LHCN-M2 (cell line): ENCODE measurements around the gene PLP2. TPM values are rescaled to one million over a fixed set of nuclear protein-coding genes. Genes with fewer than 3 reads are reported as not detected.
"Not testable (repeated sequence)": the region's sequence is repeated elsewhere in the genome, so short reads cannot be mapped to it uniquely, and the experiment has no call there.

Experiments used
- DNase-seq: peaks from one replicate; pipeline ENCODE4 v3.0.0-alpha.2; 2012; ENCODE audit warnings: low read depth
- total RNA-seq: library from RNA; depleted of rRNA; stranded (reverse); fragments of >200 nt; gene quantifications from 2 replicates; pipeline ENCODE4 v1.2.3, GENCODE V29; 2014

The PLP2 gene
- total RNA-seq, 1 experiment from 2014 or later: 83.5 TPM

DNA sequence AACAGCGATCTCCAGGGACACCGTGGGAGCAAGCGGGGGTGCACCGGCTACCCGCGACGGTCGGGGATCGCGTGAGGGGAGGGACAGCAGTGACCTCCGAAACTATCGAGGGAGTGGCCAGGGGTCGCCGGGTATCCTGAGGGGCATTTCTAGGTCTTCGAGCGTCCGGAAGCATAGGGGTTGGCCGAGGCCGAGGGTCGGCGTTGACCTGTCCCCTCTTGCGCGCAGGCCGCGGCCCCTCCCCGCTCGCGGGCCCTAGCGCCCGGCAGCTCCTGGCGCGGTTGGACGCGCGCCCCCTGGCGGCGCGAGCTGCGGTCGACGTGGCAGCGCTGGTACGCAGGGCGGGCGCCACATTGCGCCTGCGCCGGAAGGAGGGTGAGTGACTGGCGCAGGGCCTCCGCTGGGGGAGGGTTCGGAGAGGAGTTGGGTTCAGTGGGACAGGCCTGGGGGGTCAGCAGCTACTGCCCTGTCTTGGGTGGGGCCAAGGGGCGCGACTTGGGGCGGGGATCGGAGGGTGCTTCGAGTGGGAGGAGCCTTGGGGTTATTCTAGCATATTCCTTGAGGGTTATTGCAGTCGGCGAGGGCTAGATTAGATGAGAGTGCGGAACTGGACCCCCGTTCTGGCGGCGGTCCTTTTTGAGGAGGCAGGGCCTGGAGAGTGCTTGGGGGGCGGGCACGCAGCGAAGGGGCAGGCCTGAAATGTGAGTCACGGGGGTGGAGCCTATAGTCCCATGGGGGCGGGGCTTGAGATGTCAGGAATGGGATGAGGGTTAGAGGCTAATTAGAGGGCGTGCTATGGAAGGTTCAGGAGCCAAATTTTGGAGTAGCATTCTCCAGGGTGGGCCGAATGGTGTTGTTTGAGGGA, 7.9 kb upstream of the PLP2 start:
- peak; percentile 76 for DNase-seq

- DNase-seq: no peak
These were observed 6.9 kb upstream of the PLP2 start for GRCh38 chrX:49164589-49165360.

GRCh38 chrX:49165901-49166881, 5.5 kb upstream of the PLP2 start:
- peak; percentile 71 for DNase-seq

DNA sequence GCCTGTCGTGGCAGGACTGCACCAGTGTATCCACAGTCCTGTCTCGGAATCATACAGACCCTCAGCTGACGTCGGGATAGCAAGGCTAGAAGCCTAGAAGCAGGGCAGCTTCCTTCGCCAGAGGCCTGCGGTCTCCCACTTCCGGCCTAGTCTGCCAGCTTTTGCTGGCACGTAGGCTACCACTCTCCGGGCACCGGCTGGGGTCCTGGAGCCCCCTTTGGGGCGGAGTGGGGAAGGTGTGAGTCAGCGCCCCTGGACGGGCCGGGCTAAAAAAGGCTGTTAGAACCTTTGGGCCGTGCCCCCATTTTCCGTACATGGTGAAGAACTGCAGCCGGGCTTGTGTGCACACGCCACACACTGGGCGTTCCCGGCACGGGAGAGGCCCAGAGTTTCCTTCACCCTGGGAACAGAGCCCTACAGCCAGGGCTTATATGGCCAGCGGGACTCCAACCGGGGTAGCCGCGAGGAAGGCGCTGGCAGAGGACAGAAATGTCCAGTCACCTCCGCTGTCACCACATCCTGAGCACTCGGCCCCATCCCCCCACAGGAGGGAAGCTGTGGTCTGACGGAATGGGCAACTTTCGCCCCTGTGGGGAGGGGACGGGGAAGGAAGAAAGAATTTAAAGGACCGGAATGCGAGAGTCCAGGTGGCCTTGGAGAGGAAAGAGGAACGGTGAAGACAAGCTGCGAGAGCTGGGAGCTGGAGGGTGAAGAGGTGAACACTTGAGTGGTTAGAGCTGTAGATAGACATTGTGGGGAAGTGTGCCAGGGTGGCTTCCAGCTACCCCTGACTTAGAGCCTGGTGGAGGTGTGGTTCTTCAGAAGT, 4.6 kb upstream of the PLP2 start:
- peak; percentile 85 for DNase-seq

DNA sequence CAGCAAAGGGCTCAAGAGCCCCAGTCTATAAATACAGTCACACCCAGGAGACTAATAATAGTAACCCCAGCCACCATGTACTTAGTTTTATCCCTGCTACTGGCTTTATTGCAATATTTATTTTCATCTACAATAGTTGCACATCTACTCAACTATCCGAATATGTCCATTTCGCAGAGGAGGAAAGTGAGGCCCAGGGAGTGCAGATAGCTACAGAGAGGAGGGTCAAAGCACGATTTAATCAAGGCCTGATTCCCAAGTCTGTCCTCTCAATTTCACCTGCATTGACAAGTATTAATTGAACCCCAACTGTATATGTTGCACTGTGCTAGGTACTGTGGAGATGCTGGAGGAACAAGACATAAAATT, 4.0 kb upstream of the PLP2 start:
- DNase-seq: no peak

DNA sequence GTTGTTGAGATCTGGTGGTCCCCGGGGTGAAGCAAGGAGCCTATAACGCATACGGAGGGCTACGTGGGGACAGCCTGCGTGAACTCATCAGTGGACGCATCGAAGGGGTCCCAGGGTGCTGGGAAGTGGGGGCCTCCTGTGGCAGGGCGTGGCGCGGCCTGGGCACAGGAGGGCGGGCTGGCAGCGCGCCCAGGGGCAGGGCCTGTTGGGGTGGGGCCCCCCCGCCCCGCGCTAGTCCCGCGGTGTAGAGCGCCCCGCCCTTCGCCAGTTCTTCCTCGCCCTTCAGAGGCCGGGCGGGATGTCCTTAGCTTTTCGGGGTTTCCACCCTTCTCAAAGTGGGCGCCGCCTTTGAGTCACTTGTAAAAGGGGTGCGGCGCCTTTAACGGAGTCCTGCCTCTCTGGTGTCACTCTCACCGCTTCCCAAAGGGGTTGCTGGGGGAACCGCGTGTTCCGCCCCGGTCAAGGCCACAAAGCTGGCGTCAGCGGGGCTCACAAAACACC, 632 bp downstream of the PLP2 start:
- DNase-seq: peak; percentile 80

DNA sequence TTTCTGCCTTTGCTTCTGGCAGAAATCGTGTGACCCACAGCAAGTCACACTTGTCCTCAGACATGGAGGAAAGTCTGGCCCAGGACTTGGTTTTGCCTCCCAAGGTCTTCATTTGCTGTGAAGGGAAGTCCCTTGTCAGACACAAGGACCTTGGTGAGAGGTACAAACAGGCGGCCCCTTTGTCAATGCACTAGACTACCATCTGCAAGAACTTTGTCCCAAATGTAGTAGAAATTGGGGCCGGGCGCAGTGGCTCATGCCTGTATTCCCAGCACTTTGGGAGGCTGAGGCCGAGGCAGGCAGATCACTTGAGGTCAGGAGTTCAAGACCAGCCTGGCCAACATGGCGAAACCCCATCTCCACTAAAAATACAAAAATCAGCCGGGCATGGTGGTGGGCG, 1.8 kb downstream of the PLP2 start:
- not testable (repeated sequence) for DNase-seq

DNA sequence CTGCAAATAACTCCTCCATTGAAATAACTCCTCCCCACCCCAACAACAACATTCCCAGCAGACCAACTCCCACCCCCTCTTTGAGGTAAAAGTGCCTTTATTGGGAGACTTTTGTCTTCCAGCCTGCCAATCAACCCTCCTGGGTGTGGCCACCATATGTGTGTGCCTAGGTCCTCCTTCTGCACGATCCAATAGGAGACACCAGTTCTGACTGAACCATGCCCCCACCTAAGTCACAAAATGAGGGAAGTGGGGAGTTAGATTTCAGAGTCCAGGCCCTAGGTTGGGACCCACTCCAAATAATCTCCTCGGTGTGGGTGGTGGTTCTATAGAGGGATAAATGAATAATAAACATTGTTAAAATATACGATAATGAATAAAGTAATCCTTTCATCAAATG, 3.0 kb downstream of the PLP2 start:
- DNase-seq: no peak

- DNase-seq: no peak
These were observed 4.0 kb downstream of the PLP2 start for GRCh38 chrX:49175435-49176274.

- DNase-seq: no peak
These were observed 5.0 kb downstream of the PLP2 start for GRCh38 chrX:49176421-49177326.

DNA sequence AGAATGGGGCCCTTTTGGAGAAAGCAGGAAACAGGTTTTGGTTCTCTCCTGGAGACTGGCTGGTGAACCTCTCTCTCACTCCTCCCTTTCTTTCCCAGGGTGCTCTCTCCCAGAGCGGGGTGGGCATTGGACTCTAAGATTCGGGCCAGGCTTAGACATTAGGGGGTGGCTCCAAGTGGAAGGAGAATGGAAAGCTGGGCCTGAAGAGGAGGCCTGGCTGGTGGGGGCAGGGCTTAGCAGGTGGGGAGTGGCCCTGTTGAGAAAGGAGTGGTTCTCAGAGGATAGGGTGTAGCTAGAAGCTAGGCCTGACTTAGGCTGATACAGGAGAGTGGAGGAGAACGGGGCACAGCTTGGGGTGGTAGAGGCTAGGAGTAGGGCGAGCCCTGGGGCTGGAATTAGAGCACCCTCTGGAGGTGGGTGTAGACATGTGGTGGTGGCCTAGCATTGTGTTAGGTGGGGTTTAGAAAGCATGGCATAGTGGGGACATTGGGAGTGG, 5.7 kb downstream of the PLP2 start:
- no peak for DNase-seq

- DNase-seq: no peak
These were observed 6.3 kb downstream of the PLP2 start for GRCh38 chrX:49177873-49178480.

GRCh38 chrX:49178537-49178936, 6.8 kb downstream of the PLP2 start:
- no peak for DNase-seq

DNA sequence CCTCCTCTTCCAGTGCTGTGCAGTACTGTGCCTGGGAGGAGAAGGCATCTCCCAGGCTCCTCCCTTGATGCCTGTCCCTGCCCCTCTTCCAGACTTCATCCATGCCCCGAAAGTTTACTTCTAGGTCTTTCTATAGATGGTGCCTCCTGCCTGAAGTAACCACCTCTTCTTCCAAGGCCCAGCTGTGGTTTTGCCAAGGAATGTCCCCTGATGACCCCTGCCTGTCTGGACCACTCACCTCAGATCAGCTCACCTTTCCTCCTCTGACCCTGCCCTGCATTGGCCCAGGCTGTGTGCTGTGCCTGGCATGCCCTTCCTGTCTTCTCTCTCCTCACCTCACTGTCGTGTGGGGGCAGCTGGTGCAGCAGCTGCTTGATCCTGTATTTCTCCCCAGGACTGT, 7.7 kb downstream of the PLP2 start:
- no peak for DNase-seq

DNA sequence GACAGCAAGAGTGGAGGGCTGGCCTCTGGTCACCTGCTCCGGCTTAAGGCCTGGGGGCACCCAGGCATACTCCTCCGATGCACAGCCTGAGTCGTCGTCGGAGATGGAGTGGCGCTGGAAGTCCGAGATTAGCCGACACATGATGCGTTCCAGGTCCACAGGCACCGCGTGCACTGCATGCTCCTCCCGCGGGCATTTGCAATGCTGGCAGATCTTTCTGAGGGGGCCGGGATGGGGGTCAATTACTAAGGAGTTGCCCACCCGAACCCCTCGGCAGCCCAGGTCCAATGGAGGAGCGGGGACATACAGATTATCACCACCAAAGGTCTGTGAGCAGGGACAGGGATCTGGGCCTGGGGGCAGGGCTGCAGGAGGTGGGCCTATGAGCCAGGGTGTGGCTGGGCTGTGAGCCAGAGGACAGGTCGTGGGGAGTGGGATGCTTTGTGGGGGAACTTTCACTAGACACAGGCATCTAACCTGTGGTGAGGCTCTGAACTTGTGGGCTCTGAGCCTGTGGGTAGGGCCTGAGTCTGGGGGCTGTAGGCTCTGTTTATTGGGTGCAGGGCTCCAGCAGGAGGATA, 12.1 kb downstream of the PLP2 start:
- DNase-seq: no peak

DNA sequence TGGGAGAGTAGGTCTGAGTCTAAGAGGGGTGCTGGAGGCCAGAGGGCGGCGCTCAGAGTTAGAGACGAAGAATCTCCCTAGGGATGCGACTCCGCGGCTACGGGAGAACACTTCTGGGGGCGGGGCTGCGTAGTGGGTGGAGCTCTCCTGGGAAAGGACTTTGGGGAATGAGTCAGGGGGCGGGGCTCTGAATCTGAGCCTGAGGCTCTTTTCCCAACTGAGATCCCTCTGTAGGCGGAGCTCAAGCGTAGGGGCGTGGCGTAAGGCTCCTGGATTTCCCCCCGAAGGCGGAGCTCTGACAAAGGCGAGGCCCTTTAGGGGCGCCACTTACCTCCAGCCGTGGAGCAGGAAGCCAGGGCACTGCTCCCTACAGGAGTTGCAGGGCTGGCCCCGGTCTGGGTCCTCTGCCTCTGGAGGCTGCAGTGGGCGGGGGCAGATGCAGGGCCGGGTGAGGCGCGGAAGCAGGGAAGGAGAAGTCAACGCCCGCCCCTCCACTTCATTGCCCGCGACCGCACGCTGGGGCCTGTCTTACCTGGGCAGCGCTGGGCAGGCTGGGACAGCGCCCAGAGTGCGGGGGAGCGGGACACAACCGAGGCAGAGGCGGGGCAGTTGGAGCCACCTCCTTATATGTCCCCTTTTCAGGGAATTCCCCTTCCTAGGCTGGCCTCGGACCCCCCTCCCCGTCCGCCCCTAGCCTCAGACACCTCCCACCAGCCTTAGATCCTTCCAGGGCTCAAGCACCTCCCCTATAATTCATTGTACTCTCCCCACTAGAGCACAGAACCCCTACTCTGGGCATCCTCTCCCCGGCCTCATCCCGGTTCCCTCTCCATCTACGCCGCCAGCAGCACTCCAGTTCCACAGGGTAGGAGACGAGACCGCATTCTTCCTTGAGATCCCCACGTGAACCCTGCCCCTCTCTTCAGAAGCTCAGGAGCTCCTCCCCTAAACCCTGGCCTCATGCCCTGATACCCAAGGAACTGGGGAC, 12.9 kb downstream of the PLP2 start:
- DNase-seq: peak; percentile 73
